ENCODE results near the gene GAB1.
A peak's percentile ranks its signal among the peaks of the same experiment; 100 is the strongest.
"Not testable (repeated sequence)": the region's sequence is repeated elsewhere in the genome, so short reads cannot be mapped to it uniquely, and the experiment has no call there.

Gene GAB1

GRCh38 chr4:143347484-143348111 lies 10.9 kb downstream of the GAB1 start:
- TF ChIP-seq ZNF274 (IDR thresholded peaks at IDR 0.05; ENCODE audit: low read depth, low read length), result no peak
- no peak overlapping the region for H3K4me3 ChIP-seq (ENCODE audit: low read length)

GRCh38 chr4:143348233-143349077 lies 11.8 kb downstream of the GAB1 start:
- H3K4me3 ChIP-seq (ENCODE audit: low read length), result no peak overlapping the region
- TF ChIP-seq ZNF274 (IDR thresholded peaks at IDR 0.05; ENCODE audit: low read depth, low read length), result no peak

- H3K4me3 ChIP-seq (ENCODE audit: low read length), result not testable (repeated sequence)
These were observed 13.3 kb downstream of the GAB1 start for GRCh38 chr4:143349858-143350527.

GRCh38 chr4:143351149-143351691 lies 14.5 kb downstream of the GAB1 start:
- no peak overlapping the region for H3K4me3 ChIP-seq (ENCODE audit: low read length)
- no peak for TF ChIP-seq ZNF274 (IDR thresholded peaks at IDR 0.05; ENCODE audit: low read depth, low read length)

GRCh38 chr4:143351774-143352451 lies 15.2 kb downstream of the GAB1 start:
- no peak overlapping the region for H3K4me3 ChIP-seq (ENCODE audit: low read length)
- TF ChIP-seq ZNF274 (IDR thresholded peaks at IDR 0.05; ENCODE audit: low read depth, low read length), result no peak

- no peak for TF ChIP-seq ZNF274 (IDR thresholded peaks at IDR 0.05; ENCODE audit: low read depth, low read length)
- no peak overlapping the region for H3K4me3 ChIP-seq (ENCODE audit: low read length)
These were observed 16.0 kb downstream of the GAB1 start for GRCh38 chr4:143352720-143353119.

- no peak for TF ChIP-seq ZNF274 (IDR thresholded peaks at IDR 0.05; ENCODE audit: low read depth, low read length)
- no peak overlapping the region for H3K4me3 ChIP-seq (ENCODE audit: low read length)
These were observed 17.1 kb downstream of the GAB1 start for GRCh38 chr4:143353797-143354196.

- TF ChIP-seq ZNF274 (IDR thresholded peaks at IDR 0.05; ENCODE audit: low read depth, low read length), result no peak
These were observed 18.3 kb downstream of the GAB1 start for GRCh38 chr4:143354990-143355389.

GRCh38 chr4:143355540-143356217 lies 19.0 kb downstream of the GAB1 start:
- H3K4me3 ChIP-seq (ENCODE audit: low read length), result peak overlapping the region; percentile 45; the same call in 1 of the 2 replicates

More at GRCh38 chr4:143354990-143355389, 18.3 kb downstream of the GAB1 start:
- peak overlapping the region; percentile 45; the same call in 1 of the 2 replicates for H3K4me3 ChIP-seq (ENCODE audit: low read length)

GRCh38 chr4:143356493-143356892 lies 19.8 kb downstream of the GAB1 start:
- TF ChIP-seq ZNF274 (IDR thresholded peaks at IDR 0.05; ENCODE audit: low read depth, low read length), result no peak
- H3K4me3 ChIP-seq (ENCODE audit: low read length), result no peak overlapping the region

More at GRCh38 chr4:143355540-143356217, 19.0 kb downstream of the GAB1 start:
- no peak for TF ChIP-seq ZNF274 (IDR thresholded peaks at IDR 0.05; ENCODE audit: low read depth, low read length)

- peak overlapping the region; percentile 45; the same call in 1 of the 2 replicates for H3K4me3 ChIP-seq (ENCODE audit: low read length)
- TF ChIP-seq ZNF274 (IDR thresholded peaks at IDR 0.05; ENCODE audit: low read depth, low read length), result no peak
These were observed 20.6 kb downstream of the GAB1 start for GRCh38 chr4:143357161-143357845.

- H3K4me3 ChIP-seq (ENCODE audit: low read length), result no peak overlapping the region
- no peak for TF ChIP-seq ZNF274 (IDR thresholded peaks at IDR 0.05; ENCODE audit: low read depth, low read length)
These were observed 21.7 kb downstream of the GAB1 start for GRCh38 chr4:143358419-143358818.
